ENCODE results near the gene ZNF516. TPM values are rescaled to one million over a fixed set of nuclear protein-coding genes. Genes with fewer than 3 reads are reported as not detected.

ZNF516 gene
- total RNA-seq, 2 experiments from 2014 or later: 2.5 to 3.3 TPM

GRCh38 chr18:76435316-76435989 lies 59.6 kb downstream of the ZNF516 start:
- CTCF ChIA-PET: no interaction called here
- Mint-ChIP-seq H3K4me3 (no peak overlapping the region), H3K27ac (no peak overlapping the region), H3K36me3 (ENCODE audit: low read depth) (no peaks in the 10 kb centered on the region), H3K4me1 (ENCODE audit: low read depth) (no peaks in the 10 kb centered on the region), H3K27me3 (ENCODE audit: low read depth) (no peaks in the 10 kb centered on the region), H3K9me3 (ENCODE audit: insufficient read depth) (no peaks in the 10 kb centered on the region)
- POLR2A ChIA-PET: no interaction called here
- no peak for ATAC-seq
- no peak for DNase-seq

DNA sequence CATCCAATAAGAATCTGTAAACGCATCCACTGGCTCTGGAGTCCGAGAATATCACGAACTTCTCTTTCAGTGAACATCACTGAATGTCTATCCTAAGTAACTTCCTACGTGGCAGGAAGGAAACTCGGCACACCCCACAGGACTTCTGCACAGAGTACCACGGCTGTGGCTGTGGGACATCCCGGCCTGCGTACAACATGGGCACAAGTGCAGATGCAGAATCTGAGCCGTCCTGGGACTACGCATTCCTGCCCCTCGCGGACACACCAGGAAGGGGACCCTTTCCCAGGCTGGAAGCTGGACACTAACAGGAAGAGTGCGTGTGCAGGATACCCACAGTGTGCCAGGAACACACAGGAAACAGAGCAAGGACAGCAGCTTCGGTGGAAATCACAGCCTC lies 60.6 kb downstream of the ZNF516 start:
- CTCF ChIA-PET: no interaction called here

DNA sequence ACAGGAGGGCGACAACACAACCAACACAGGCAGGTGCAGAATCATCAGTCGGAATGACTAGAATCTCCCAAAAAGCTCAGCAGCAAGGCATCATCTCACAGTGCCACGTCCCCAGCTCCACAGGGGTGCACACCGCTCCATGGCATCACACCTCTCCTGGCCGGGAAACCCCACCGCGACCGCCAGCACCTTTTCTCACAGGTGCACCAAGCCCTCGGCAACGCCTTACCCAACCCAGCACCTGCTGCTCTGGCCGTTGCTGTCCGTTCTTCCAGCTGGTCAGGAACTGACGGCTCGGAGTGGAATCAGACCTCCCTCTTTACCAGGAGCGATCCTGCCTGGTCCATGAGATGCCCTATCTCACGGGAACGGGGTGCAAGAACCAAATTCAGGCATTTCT lies 61.3 kb downstream of the ZNF516 start:
- no peak overlapping the region for H3K27ac Mint-ChIP-seq
- no peaks in the 10 kb centered on the region for H3K4me1 Mint-ChIP-seq (ENCODE audit: low read depth)
- ATAC-seq (no peak), DNase-seq (no peak)
- CTCF ChIA-PET: no interaction called here
- no peaks in the 10 kb centered on the region for H3K36me3 Mint-ChIP-seq (ENCODE audit: low read depth)
- H3K27me3 Mint-ChIP-seq (ENCODE audit: low read depth): no peaks in the 10 kb centered on the region
- no peak overlapping the region for H3K4me3 Mint-ChIP-seq
- H3K9me3 Mint-ChIP-seq (ENCODE audit: insufficient read depth): no peaks in the 10 kb centered on the region
- POLR2A ChIA-PET: no interaction called here

More for the DNA sequence above, 60.6 kb downstream of the ZNF516 start:
- Mint-ChIP-seq H3K36me3 (ENCODE audit: low read depth) (no peaks in the 10 kb centered on the region), H3K9me3 (ENCODE audit: insufficient read depth) (no peaks in the 10 kb centered on the region), H3K4me1 (ENCODE audit: low read depth) (no peaks in the 10 kb centered on the region), H3K27me3 (ENCODE audit: low read depth) (no peaks in the 10 kb centered on the region), H3K27ac (no peak overlapping the region), H3K4me3 (no peak overlapping the region)
- POLR2A ChIA-PET: no interaction called here
- ATAC-seq (no peak), DNase-seq (no peak)

DNA sequence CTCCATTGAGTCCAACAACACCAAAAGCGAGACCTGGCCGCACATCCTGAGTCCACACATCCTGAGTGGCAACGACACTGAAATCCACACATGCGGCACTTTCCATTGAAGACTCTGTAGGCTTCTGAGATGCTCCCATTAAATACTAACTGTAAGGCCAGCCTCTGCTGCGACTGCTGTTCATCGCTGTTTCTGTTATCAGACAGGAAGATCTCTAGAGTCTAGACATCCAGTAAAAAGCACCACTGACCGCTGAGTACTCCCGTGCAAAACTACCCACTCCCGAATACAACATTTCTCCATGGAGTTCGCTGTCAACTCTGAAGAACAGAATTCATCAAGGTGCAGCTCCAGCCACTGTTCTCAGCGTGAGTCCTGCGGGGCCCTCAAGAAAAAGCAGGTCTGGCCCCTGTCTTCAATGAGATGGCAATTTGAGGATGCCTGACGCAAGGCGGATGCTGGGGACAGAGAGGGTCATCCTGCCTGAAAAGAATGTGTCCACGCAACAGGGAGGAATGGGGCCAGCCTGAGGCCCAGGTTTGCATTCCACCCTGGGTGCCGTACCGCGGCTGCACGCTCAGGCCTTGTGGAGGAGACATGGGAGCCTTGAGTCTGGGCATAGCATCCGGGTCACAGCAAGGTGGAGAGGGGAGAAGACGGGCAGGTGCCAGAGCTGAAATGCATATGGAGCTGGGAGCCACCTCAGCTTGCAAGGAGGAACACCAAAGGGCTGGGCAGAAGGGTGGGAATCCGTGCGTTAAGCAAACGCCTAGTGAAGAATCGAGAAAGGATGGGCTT lies 61.9 kb downstream of the ZNF516 start:
- Mint-ChIP-seq H3K27me3 (ENCODE audit: low read depth) (no peaks in the 10 kb centered on the region), H3K4me1 (ENCODE audit: low read depth) (no peaks in the 10 kb centered on the region), H3K27ac (no peak overlapping the region), H3K36me3 (ENCODE audit: low read depth) (no peaks in the 10 kb centered on the region), H3K9me3 (ENCODE audit: insufficient read depth) (no peaks in the 10 kb centered on the region), H3K4me3 (no peak overlapping the region)
- DNase-seq (no peak), ATAC-seq (no peak)
- ChIA-PET POLR2A (no interaction called here), CTCF (no interaction called here)

DNA sequence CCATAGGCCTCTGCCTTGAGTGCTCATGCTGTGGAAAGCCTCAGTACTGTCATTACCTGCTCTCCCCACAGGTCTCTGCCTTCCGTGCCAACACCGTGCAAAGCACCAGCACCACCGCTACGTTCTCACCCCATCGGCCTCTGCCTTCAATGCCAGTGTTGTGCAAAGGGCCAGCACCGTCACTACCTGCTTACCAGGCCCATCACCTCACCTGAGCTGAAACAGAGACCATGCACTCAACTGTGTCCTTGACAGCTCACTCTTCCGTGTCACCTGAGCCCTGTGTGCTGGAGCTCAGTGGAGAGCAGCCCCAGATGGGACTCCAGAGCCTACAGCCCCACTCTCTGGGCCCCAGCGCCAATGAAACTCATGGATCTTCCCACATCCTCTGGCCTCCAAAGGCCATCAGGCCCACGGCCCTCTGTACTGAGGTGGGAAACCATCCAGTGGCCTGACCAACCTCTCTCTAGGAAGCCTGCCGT lies 62.7 kb downstream of the ZNF516 start:
- H3K9me3 Mint-ChIP-seq (ENCODE audit: insufficient read depth): no peaks in the 10 kb centered on the region
- H3K36me3 Mint-ChIP-seq (ENCODE audit: low read depth): no peaks in the 10 kb centered on the region
- DNase-seq (no peak), ATAC-seq (no peak)
- no peak overlapping the region for H3K27ac Mint-ChIP-seq
- no peak overlapping the region for H3K4me3 Mint-ChIP-seq
- ChIA-PET CTCF (no interaction called here), POLR2A (no interaction called here)
- no peaks in the 10 kb centered on the region for H3K4me1 Mint-ChIP-seq (ENCODE audit: low read depth)
- no peaks in the 10 kb centered on the region for H3K27me3 Mint-ChIP-seq (ENCODE audit: low read depth)

DNA sequence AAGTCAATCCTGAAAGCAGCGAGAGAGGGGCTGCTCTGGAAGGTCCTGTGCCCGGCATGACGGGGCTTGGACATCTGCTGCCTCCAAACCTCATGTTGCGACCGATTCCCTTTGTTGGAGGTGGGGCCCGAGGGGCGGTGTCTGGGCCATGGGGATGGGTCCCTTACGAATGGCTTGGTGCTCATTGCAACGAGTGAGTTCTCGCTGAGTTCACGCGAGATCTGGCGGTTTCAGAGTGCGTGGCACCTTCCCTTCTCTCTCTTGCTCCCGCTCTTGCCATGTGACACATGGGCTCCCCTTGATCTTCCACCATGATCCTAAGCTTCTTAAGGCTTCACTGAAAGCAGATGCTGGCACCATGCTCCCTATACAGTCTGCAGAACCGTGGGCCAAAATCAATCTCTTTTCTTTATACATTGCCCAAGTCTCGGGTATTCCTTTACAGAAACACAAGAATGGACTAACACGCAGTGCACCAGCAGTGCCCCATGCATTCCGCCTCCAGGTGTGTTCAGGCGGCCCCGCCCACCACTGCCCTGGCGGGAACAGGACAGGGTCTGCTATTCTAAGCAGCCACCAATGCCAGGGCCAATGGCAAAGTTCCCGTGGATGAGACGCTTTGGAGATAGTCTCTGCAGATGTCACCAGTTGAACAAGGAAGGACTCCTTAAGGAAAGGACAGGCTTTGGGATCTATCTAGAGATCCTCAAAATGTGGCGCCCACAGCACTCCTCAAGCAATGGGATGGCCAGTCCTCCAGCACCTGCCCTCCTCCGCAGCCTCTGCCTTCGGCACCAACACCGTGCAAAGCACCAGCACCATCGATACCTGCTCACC lies 63.4 kb downstream of the ZNF516 start:
- ATAC-seq (no peak), DNase-seq (no peak)
- ChIA-PET CTCF (no interaction called here), POLR2A (no interaction called here)
- Mint-ChIP-seq H3K27me3 (ENCODE audit: low read depth) (no peaks in the 10 kb centered on the region), H3K4me1 (ENCODE audit: low read depth) (no peaks in the 10 kb centered on the region), H3K27ac (no peak overlapping the region), H3K9me3 (ENCODE audit: insufficient read depth) (no peaks in the 10 kb centered on the region), H3K36me3 (ENCODE audit: low read depth) (no peaks in the 10 kb centered on the region), H3K4me3 (no peak overlapping the region)

GRCh38 chr18:76430636-76431035 lies 64.4 kb downstream of the ZNF516 start:
- no peaks in the 10 kb centered on the region for H3K9me3 Mint-ChIP-seq (ENCODE audit: insufficient read depth)
- H3K27me3 Mint-ChIP-seq (ENCODE audit: low read depth): peaks cover 2% of the 10 kb centered on the region
- POLR2A ChIA-PET: no interaction called here
- H3K36me3 Mint-ChIP-seq (ENCODE audit: low read depth): no peaks in the 10 kb centered on the region
- H3K27ac Mint-ChIP-seq: no peak overlapping the region
- ATAC-seq (no peak), DNase-seq (no peak)
- CTCF ChIA-PET: no interaction called here
- peaks cover 2% of the 10 kb centered on the region for H3K4me1 Mint-ChIP-seq (ENCODE audit: low read depth)
- no peak overlapping the region for H3K4me3 Mint-ChIP-seq

GRCh38 chr18:76429262-76430126 lies 65.5 kb downstream of the ZNF516 start:
- no peak overlapping the region for H3K27ac Mint-ChIP-seq
- H3K36me3 Mint-ChIP-seq (ENCODE audit: low read depth): no peaks in the 10 kb centered on the region
- DNase-seq (no peak), ATAC-seq (no peak)
- ChIA-PET POLR2A (no interaction called here), CTCF (no interaction called here)
- peaks cover 2% of the 10 kb centered on the region for H3K27me3 Mint-ChIP-seq (ENCODE audit: low read depth)
- no peak overlapping the region for H3K4me3 Mint-ChIP-seq
- H3K9me3 Mint-ChIP-seq (ENCODE audit: insufficient read depth): no peaks in the 10 kb centered on the region
- H3K4me1 Mint-ChIP-seq (ENCODE audit: low read depth): peaks cover 10% of the 10 kb centered on the region

DNA sequence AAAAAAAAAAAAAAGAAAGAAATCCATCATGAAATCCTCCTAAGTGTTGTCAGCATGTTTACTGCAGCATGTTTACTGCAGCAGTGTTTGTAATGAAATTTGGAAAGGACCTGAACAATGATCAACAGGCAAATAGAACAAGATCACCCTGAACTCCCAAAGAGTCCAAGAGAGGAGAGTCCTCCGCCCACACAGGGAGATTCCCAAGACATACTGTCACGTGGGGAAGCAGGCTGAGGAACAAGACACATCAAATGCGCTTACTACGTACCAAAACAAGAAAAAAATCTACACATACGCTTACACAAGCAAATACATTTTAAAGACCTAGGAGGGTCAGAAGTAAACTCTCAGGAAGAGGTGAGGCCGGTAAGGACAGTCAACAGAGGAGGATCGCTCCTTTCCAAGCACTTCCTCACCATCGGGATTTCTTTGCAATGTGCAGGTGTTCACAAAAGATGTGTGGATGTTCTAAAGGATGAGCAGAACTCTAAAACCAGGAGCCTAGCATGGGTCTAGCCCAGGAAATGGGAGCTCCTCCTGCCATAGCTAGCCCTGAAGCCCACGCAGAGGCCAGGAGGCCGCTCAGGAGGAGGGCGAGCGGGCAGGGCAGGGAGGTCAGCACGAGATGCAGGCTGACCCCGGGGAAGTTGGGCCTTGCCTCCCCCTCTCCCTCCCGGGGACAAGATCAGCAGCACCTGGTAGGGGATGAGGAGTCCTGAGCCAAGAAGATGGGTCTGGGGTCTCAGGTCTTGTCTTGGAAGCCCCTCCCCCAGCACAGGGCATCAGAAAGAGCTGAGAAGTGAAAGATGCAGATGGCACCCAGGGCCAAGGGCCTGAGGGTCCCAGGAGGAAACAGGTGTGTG lies 66.4 kb downstream of the ZNF516 start:
- peaks cover 10% of the 10 kb centered on the region for H3K4me1 Mint-ChIP-seq (ENCODE audit: low read depth)
- no peak overlapping the region for H3K27ac Mint-ChIP-seq
- ChIA-PET CTCF (no interaction called here), POLR2A (no interaction called here)
- H3K27me3 Mint-ChIP-seq (ENCODE audit: low read depth): peaks cover 2% of the 10 kb centered on the region
- H3K4me3 Mint-ChIP-seq: no peak overlapping the region
- H3K9me3 Mint-ChIP-seq (ENCODE audit: insufficient read depth): no peaks in the 10 kb centered on the region
- no peaks in the 10 kb centered on the region for H3K36me3 Mint-ChIP-seq (ENCODE audit: low read depth)
- DNase-seq (no peak), ATAC-seq (no peak)

- no peak for DNase-seq
- Mint-ChIP-seq H3K36me3 (ENCODE audit: low read depth) (no peaks in the 10 kb centered on the region), H3K4me1 (ENCODE audit: low read depth) (peaks cover 10% of the 10 kb centered on the region), H3K9me3 (ENCODE audit: insufficient read depth) (no peaks in the 10 kb centered on the region), H3K4me3 (no peak overlapping the region), H3K27ac (no peak overlapping the region), H3K27me3 (ENCODE audit: low read depth) (peaks cover 2% of the 10 kb centered on the region)
- CTCF ChIA-PET: no interaction called here
- ATAC-seq: no peak
- POLR2A ChIA-PET: no interaction called here
Observed at GRCh38 chr18:76426737-76427305, 68.2 kb downstream of the ZNF516 start.
